ENCODE measurements around the gene RALGAPA1. TPM values are rescaled to one million over a fixed set of nuclear protein-coding genes. Genes with fewer than 3 reads are reported as not detected.

Gene RALGAPA1
- total RNA-seq, 1 donor from 2014 or later = 45.7 TPM

DNA sequence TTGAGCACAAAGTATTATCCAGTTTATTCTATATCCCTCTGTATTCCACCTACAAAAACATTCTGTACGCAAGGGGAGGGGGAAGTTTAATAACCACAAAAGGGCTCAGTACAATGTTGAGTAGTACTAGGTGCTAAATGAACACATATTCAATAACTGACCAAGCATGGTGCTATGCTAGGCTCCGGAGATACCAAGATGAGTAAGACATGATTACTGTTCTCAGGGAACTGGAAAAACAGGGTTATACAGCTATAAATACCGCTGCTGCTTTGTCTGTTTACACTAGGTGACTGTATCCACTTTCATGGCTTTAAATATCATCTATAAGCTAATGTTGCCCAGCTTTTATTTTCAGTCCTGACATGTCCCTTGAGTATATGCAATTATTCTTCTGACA, 139.3 kb downstream of the RALGAPA1 start:
- no peaks in the 10 kb centered on the region for H3K9me3 Mint-ChIP-seq
- H3K36me3 Mint-ChIP-seq = peaks cover 17% of the 10 kb centered on the region
- H3K27me3 Mint-ChIP-seq = no peaks in the 10 kb centered on the region
- no peak overlapping the region for H3K4me3 Mint-ChIP-seq
- TF ChIP-seq, protein P1, sequence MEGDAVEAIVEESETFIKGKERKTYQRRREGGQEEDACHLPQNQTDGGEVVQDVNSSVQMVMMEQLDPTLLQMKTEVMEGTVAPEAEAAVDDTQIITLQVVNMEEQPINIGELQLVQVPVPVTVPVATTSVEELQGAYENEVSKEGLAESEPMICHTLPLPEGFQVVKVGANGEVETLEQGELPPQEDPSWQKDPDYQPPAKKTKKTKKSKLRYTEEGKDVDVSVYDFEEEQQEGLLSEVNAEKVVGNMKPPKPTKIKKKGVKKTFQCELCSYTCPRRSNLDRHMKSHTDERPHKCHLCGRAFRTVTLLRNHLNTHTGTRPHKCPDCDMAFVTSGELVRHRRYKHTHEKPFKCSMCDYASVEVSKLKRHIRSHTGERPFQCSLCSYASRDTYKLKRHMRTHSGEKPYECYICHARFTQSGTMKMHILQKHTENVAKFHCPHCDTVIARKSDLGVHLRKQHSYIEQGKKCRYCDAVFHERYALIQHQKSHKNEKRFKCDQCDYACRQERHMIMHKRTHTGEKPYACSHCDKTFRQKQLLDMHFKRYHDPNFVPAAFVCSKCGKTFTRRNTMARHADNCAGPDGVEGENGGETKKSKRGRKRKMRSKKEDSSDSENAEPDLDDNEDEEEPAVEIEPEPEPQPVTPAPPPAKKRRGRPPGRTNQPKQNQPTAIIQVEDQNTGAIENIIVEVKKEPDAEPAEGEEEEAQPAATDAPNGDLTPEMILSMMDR (conservative IDR thresholded peaks at IDR 0.05) = no peak
- H3K27ac Mint-ChIP-seq = peak overlapping the region; percentile 38
- H3K4me1 Mint-ChIP-seq (ENCODE audit: unreplicated experiment) = peaks cover 8% of the 10 kb centered on the region
- DNase-seq (ENCODE audit: extremely low spot score, unreplicated experiment) = no peak

DNA sequence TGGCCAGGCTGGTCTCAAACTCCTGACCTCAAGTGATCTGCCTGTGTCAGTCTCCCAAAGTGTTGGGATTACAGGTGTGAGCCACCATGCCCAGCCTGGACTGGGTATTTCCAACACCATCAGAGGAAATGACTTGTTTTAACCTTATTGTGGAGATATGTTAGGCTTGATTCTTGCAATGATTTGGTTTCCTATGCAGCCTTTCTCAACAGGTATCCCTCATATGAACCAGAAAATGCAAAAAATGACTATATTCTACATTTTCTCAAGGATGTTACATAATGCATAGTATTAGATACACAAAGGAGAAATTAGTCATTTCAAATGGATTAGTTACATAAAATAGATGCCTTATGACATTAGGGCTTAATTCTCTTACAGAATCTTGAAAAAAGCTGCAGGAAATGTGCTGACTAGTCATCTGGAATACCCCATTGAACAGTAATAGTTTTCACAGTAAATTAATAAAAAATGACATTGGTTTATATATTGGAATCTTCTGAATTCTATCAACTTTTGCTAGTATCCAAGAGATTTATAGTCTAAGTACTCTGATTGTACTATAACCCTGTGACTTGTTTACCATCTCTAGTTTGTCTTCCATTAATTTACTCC, 142.6 kb downstream of the RALGAPA1 start:
- H3K27ac Mint-ChIP-seq = no peak overlapping the region
- TF ChIP-seq, protein P1 (conservative IDR thresholded peaks at IDR 0.05) = no peak
- peaks cover 8% of the 10 kb centered on the region for H3K4me1 Mint-ChIP-seq (ENCODE audit: unreplicated experiment)
- H3K9me3 Mint-ChIP-seq = no peaks in the 10 kb centered on the region
- no peaks in the 10 kb centered on the region for H3K27me3 Mint-ChIP-seq
- H3K4me3 Mint-ChIP-seq = no peak overlapping the region
- DNase-seq (ENCODE audit: extremely low spot score, unreplicated experiment) = no peak
- peaks cover 24% of the 10 kb centered on the region for H3K36me3 Mint-ChIP-seq

GRCh38 chr14:35661875-35662274, 147.2 kb downstream of the RALGAPA1 start:
- Mint-ChIP-seq H3K4me3 (no peak overlapping the region), H3K9me3 (no peaks in the 10 kb centered on the region), H3K27ac (no peak overlapping the region), H3K27me3 (no peaks in the 10 kb centered on the region), H3K4me1 (ENCODE audit: unreplicated experiment) (no peaks in the 10 kb centered on the region), H3K36me3 (peaks cover 19% of the 10 kb centered on the region)
- TF ChIP-seq, protein P1 (conservative IDR thresholded peaks at IDR 0.05) = no peak
- DNase-seq (ENCODE audit: extremely low spot score, unreplicated experiment) = no peak

DNA sequence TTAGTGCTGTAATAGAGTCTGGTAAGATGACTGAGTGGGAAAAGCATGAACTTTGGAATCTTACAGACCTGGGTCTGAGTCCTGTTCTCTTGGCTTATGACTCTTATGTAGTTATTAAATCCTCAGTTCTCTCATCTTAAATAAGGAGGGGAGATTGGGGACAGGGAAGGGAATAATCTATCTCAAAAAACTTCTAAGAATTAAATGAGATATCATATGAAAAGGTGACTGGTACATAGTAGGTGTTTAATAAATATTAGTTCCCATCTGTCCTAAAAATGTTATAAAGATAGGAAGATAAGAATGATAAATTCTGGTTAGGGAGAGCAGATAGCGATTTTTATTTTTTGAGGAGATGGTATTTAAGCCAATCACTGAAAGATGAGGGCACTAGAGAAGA, 156.1 kb downstream of the RALGAPA1 start:
- Mint-ChIP-seq H3K27ac (no peak overlapping the region), H3K27me3 (no peaks in the 10 kb centered on the region), H3K9me3 (no peaks in the 10 kb centered on the region), H3K4me1 (ENCODE audit: unreplicated experiment) (no peaks in the 10 kb centered on the region), H3K36me3 (peaks cover 15% of the 10 kb centered on the region), H3K4me3 (no peak overlapping the region)
- DNase-seq (ENCODE audit: extremely low spot score, unreplicated experiment) = no peak
- TF ChIP-seq, protein P1 (conservative IDR thresholded peaks at IDR 0.05) = no peak

DNA sequence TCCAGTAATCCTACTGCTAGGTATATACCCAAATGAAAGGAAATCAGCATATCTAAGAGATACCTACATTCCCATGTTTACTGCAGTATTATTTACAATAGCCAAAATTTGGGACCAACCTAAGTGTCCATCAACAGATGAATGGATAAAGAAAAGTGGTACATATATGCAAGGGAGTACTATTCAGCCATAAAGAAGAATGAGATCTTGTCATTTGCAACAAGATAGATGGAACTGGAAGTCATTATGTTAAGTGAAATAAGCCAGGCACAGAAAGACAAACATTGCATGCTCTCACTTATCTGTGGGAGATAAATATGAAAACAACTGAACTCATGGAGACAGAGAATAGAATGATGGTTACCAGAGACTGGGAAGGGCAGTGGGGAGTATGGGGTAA, 165.6 kb downstream of the RALGAPA1 start:
- Mint-ChIP-seq H3K4me1 (ENCODE audit: unreplicated experiment) (no peaks in the 10 kb centered on the region), H3K9me3 (peaks cover 4% of the 10 kb centered on the region), H3K27me3 (no peaks in the 10 kb centered on the region), H3K4me3 (no peak overlapping the region), H3K36me3 (peaks cover 51% of the 10 kb centered on the region), H3K27ac (no peak overlapping the region)
- TF ChIP-seq, protein P1 (conservative IDR thresholded peaks at IDR 0.05) = no peak
- no peak for DNase-seq (ENCODE audit: extremely low spot score, unreplicated experiment)

DNA sequence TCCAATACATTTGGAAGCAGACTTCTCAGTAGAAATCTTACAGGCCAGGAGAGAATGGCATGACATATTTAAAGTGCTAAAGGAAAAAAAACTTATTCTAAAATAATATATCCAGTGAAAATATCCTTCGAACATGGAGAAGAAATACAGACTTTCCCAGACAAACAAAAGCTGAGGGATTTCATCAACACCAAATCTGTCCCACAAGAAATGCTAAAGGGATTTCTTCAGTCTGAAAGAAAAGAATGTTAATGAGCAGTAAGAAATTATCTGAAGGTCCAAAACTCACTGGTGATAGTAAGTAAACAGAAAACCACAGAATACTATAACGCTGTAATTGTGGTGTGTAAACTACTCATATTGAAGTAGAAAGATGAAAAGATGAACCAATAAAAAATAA, 171.2 kb downstream of the RALGAPA1 start:
- peaks cover 37% of the 10 kb centered on the region for H3K36me3 Mint-ChIP-seq
- no peaks in the 10 kb centered on the region for H3K4me1 Mint-ChIP-seq (ENCODE audit: unreplicated experiment)
- no peak overlapping the region for H3K4me3 Mint-ChIP-seq
- H3K9me3 Mint-ChIP-seq = peaks cover 4% of the 10 kb centered on the region
- no peak overlapping the region for H3K27ac Mint-ChIP-seq
- H3K27me3 Mint-ChIP-seq = no peaks in the 10 kb centered on the region
- TF ChIP-seq, protein P1 (conservative IDR thresholded peaks at IDR 0.05) = no peak
- no peak for DNase-seq (ENCODE audit: extremely low spot score, unreplicated experiment)
